ENCODE results near the gene PODXL. TPM values are rescaled to one million over a fixed set of nuclear protein-coding genes. Genes with fewer than 3 reads are reported as not detected.

The PODXL gene
- total and polyA plus RNA-seq, 8 donors: 23.0 to 71.5 (median 35.9) TPM

GRCh38 chr7:131568510-131568909 is 12.1 kb upstream of the PODXL start:
- DNase-seq (no peak), ATAC-seq (no peak), FAIRE-seq (no peak)
- no peaks in the 10 kb centered on the region for H3K36me3 ChIP-seq
- WGBS, 2 donors: 87 to 90% methylated on average over 6 of the region's 6 CpGs
- H3K9me3 ChIP-seq: no peaks in the 10 kb centered on the region
- TF ChIP-seq, protein P1, sequence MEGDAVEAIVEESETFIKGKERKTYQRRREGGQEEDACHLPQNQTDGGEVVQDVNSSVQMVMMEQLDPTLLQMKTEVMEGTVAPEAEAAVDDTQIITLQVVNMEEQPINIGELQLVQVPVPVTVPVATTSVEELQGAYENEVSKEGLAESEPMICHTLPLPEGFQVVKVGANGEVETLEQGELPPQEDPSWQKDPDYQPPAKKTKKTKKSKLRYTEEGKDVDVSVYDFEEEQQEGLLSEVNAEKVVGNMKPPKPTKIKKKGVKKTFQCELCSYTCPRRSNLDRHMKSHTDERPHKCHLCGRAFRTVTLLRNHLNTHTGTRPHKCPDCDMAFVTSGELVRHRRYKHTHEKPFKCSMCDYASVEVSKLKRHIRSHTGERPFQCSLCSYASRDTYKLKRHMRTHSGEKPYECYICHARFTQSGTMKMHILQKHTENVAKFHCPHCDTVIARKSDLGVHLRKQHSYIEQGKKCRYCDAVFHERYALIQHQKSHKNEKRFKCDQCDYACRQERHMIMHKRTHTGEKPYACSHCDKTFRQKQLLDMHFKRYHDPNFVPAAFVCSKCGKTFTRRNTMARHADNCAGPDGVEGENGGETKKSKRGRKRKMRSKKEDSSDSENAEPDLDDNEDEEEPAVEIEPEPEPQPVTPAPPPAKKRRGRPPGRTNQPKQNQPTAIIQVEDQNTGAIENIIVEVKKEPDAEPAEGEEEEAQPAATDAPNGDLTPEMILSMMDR (IDR thresholded peaks at IDR 0.05): no peak
- intact Hi-C loops (cut with DNase I): no loop called here
- no peaks in the 10 kb centered on the region for H3K4me1 ChIP-seq
- H3K27ac ChIP-seq: no peak overlapping the region
- H3K4me3 ChIP-seq: no peak overlapping the region
- no peaks in the 10 kb centered on the region for H3K27me3 ChIP-seq

GRCh38 chr7:131564640-131565039 is 8.2 kb upstream of the PODXL start:
- WGBS, 2 donors: 85% methylated on average over 5 of the region's 5 CpGs
- Histone ChIP-seq H3K4me1 (no peaks in the 10 kb centered on the region), H3K27ac (no peak overlapping the region), H3K27me3 (no peaks in the 10 kb centered on the region), H3K36me3 (no peaks in the 10 kb centered on the region), H3K9me3 (no peaks in the 10 kb centered on the region), H3K4me3 (no peak overlapping the region)
- TF ChIP-seq, protein P1 (IDR thresholded peaks at IDR 0.05): no peak
- no peak for DNase-seq
- no peak for ATAC-seq
- no peak for FAIRE-seq
- intact Hi-C loops (cut with DNase I): no loop called here

GRCh38 chr7:131563918-131564317 is 7.5 kb upstream of the PODXL start:
- Histone ChIP-seq H3K36me3 (no peaks in the 10 kb centered on the region), H3K4me1 (no peaks in the 10 kb centered on the region), H3K9me3 (no peaks in the 10 kb centered on the region), H3K27ac (no peak overlapping the region), H3K27me3 (no peaks in the 10 kb centered on the region), H3K4me3 (no peak overlapping the region)
- ATAC-seq (no peak), FAIRE-seq (no peak), DNase-seq (no peak)
- intact Hi-C loops (cut with DNase I): no loop called here
- WGBS, 2 donors: 87 to 95% methylated on average over 5 of the region's 5 CpGs
- TF ChIP-seq, protein P1 (IDR thresholded peaks at IDR 0.05): no peak

DNA sequence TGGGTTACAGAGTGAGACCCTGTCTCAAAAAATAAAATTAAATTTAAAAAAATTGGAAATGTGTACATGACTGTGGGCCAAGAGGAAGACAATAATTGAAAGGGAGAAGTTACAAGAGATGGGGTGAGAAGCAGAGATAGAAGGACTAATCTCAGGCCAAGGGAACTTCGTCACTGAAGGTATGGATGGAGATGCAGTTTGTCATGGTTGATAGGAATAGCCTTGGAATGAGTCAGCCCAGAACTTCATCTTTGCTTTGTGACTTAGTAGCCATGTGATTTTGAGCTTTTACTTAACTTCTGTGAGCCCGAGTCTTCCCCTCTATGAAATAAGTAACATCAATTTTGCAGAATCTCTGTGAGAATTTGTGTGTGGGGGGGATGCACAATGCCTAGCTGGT is 6.5 kb upstream of the PODXL start:
- Histone ChIP-seq H3K9me3 (no peaks in the 10 kb centered on the region), H3K27ac (no peak overlapping the region), H3K4me1 (peaks cover 0 to 7% (median 0%) of the 10 kb centered on the region in 3 donors), H3K27me3 (no peaks in the 10 kb centered on the region), H3K4me3 (no peak overlapping the region), H3K36me3 (no peaks in the 10 kb centered on the region)
- 87 to 88% methylated on average over 2 of the region's 2 CpGs for WGBS, 2 donors
- DNase-seq: no peak
- TF ChIP-seq, protein P1 (IDR thresholded peaks at IDR 0.05): no peak
- intact Hi-C loops (cut with DNase I): no loop called here
- no peak for FAIRE-seq
- no peak for ATAC-seq

GRCh38 chr7:131560061-131560460 is 3.6 kb upstream of the PODXL start:
- Histone ChIP-seq H3K36me3 (no peaks in the 10 kb centered on the region), H3K4me3 (no peak overlapping the region), H3K27ac (no peak overlapping the region), H3K9me3 (no peaks in the 10 kb centered on the region), H3K4me1 (peaks cover 0 to 9% (median 6%) of the 10 kb centered on the region in 3 donors), H3K27me3 (no peaks in the 10 kb centered on the region)
- WGBS, 2 donors: 84 to 90% methylated on average over 2 of the region's 2 CpGs
- intact Hi-C loops (cut with DNase I): no loop called here
- ATAC-seq (no peak), FAIRE-seq (no peak), DNase-seq (no peak)
- TF ChIP-seq, protein P1 (IDR thresholded peaks at IDR 0.05): no peak
